HEK293 (cell line): ENCODE data around the gene FBXO2.

Source experiments
- CTCF ChIA-PET: fragments of 350-600 bp; formaldehyde crosslinking; extraction: SDS; loops from one replicate; lab custom pipeline; 2021; ENCODE audit warnings: antibody characterized with exemption; lab: Yijun Ruan, JAX
- POLR2A ChIA-PET: fragments of 300-600 bp; formaldehyde crosslinking; extraction: SDS; loops from one replicate; lab custom pipeline; 2020; ENCODE audit warnings: antibody characterized with exemption, inconsistent platforms; lab: Yijun Ruan, JAX
- H3K27ac ChIP-seq: fragments of 200-500 bp; sonication (Bioruptor generic); 2 replicates; pipeline ENCODE4 v1.5.1; 2014; ENCODE audit warnings: low read depth, low read length, control low read depth, inconsistent platforms; ENCODE audit errors: extremely low read depth
- H3K36me3 ChIP-seq, 2 experiments: fragments of 200-500 bp in 1 of 2; sonication (Bioruptor generic) in 1 of 2; 1 replicate in 1 of 2; 2 replicates in 1 of 2; pipeline ENCODE4 v1.5.1; 2014 to 2017; ENCODE audit warnings: inconsistent platforms in 2 of 2, low read length in 2 of 2; ENCODE audit not compliant: control insufficient read depth in 2 of 2, insufficient read depth in 1 of 2
- H3K4me1 ChIP-seq: fragments of 200-500 bp; sonication (Bioruptor generic); 2 replicates; pipeline ENCODE4 v1.5.1; 2014; ENCODE audit warnings: mild to moderate bottlenecking, low read length, inconsistent platforms; ENCODE audit not compliant: control insufficient read depth, insufficient read depth
- H3K4me3 ChIP-seq: 2 replicates; pipeline ENCODE4 v1.5.1; 2011; ENCODE audit warnings: low read depth, mild to moderate bottlenecking, control low read depth, low read length, moderate library complexity
- H3K9me3 ChIP-seq: fragments of 200-500 bp; sonication (Bioruptor generic); 2 replicates; pipeline ENCODE4 v1.5.1; 2014; ENCODE audit warnings: low read depth, low read length, inconsistent platforms; ENCODE audit not compliant: control insufficient read depth, insufficient read depth
- KLF17 ChIP-seq: fragments of 450-650 bp; formaldehyde crosslinking; IDR thresholded peaks from 2 replicates; pipeline ENCODE4 v1.5.1; 2016; ENCODE audit warnings: missing biosample characterization, missing genetic modification characterization
- PRDM4 ChIP-seq: fragments of 450-650 bp; formaldehyde crosslinking; IDR thresholded peaks from 2 replicates; pipeline ENCODE4 v1.5.1; 2017; ENCODE audit warnings: missing biosample characterization, missing genetic modification characterization
- SP2 ChIP-seq: fragments of 450-650 bp; formaldehyde crosslinking; IDR thresholded peaks from 2 replicates; pipeline ENCODE4 v1.5.1; 2016; ENCODE audit warnings: missing biosample characterization, missing genetic modification characterization
- ZBTB49 ChIP-seq: fragments of 450-650 bp; formaldehyde crosslinking; IDR thresholded peaks from 2 replicates; pipeline ENCODE4 v1.5.1; 2016; ENCODE audit warnings: missing biosample characterization, missing genetic modification characterization, low read depth
- ZBTB6 ChIP-seq: fragments of 450-650 bp; formaldehyde crosslinking; IDR thresholded peaks from 2 replicates; pipeline ENCODE4 v1.5.1; 2017; ENCODE audit warnings: missing biosample characterization, missing genetic modification characterization
- ZEB2 ChIP-seq: fragments of 450-650 bp; formaldehyde crosslinking; IDR thresholded peaks from 2 replicates; pipeline ENCODE4 v1.5.1; 2016; ENCODE audit warnings: missing biosample characterization, missing genetic modification characterization
- ZNF10 ChIP-seq: fragments of 450-650 bp; formaldehyde crosslinking; IDR thresholded peaks from 2 replicates; pipeline ENCODE4 v1.5.1; 2017; ENCODE audit warnings: missing biosample characterization, missing genetic modification characterization
- ZNF202 ChIP-seq: fragments of 450-650 bp; formaldehyde crosslinking; IDR thresholded peaks from 2 replicates; pipeline ENCODE4 v1.5.1; 2016; ENCODE audit warnings: missing biosample characterization, missing genetic modification characterization, borderline replicate concordance
- ZNF423 ChIP-seq: fragments of 450-650 bp; formaldehyde crosslinking; IDR thresholded peaks from 2 replicates; pipeline ENCODE4 v1.5.1; 2016; ENCODE audit warnings: missing biosample characterization, missing genetic modification characterization
- ZNF658 ChIP-seq: fragments of 450-650 bp; formaldehyde crosslinking; IDR thresholded peaks from 2 replicates; pipeline ENCODE4; 2016; ENCODE audit warnings: missing biosample characterization, missing genetic modification characterization
- ZNF664 ChIP-seq: fragments of 450-650 bp; formaldehyde crosslinking; IDR thresholded peaks from 2 replicates; pipeline ENCODE4 v1.5.1; 2016; ENCODE audit warnings: missing biosample characterization, missing genetic modification characterization
- ZNF777 ChIP-seq: fragments of 450-650 bp; formaldehyde crosslinking; IDR thresholded peaks from 2 replicates; pipeline ENCODE4 v1.5.1; 2017; ENCODE audit warnings: missing biosample characterization, missing genetic modification characterization, borderline replicate concordance
- ZNF837 ChIP-seq: fragments of 450-650 bp; formaldehyde crosslinking; IDR thresholded peaks from 2 replicates; pipeline ENCODE4 v1.5.1; 2016; ENCODE audit warnings: missing biosample characterization, missing genetic modification characterization
- ZSCAN23 ChIP-seq: fragments of 450-650 bp; formaldehyde crosslinking; IDR thresholded peaks from 2 replicates; pipeline ENCODE4 v1.5.1; 2016; ENCODE audit warnings: missing biosample characterization, missing genetic modification characterization
- ZSCAN30 ChIP-seq: fragments of 450-650 bp; IDR thresholded peaks from 2 replicates; pipeline ENCODE4 v1.5.1; 2018; ENCODE audit warnings: missing biosample characterization, mild to moderate bottlenecking, missing genetic modification characterization, moderate library complexity

The FBXO2 gene

GRCh38 chr1:11641776-11642305, 12.4 kb downstream of the FBXO2 start (continued):
- no peak for TF ChIP-seq KLF17 (tag by site-specific recombination)
- TF ChIP-seq ZBTB6 (tag by site-specific recombination), result no peak
- TF ChIP-seq SP2 (tag by site-specific recombination), result no peak

GRCh38 chr1:11640944-11641343, 13.3 kb downstream of the FBXO2 start:
- H3K36me3 ChIP-seq, result no peaks in the 10 kb centered on the region
- POLR2A ChIA-PET, result no interaction called here
- CTCF ChIA-PET, result interaction anchor here (0.6 to 5.7 kb wide), 11 partner anchors 9 to 603 kb away, joined by 3 to 95 read pairs (median 4); no protein-coding TSS in a partner anchor
- no peaks in the 10 kb centered on the region for H3K9me3 ChIP-seq
- TF ChIP-seq ZNF658 (tag by site-specific recombination) (no peak), KLF17 (tag by site-specific recombination) (no peak)
- no peak overlapping the region for H3K27ac ChIP-seq
- H3K4me1 ChIP-seq, result no peaks in the 10 kb centered on the region
- H3K4me3 ChIP-seq, result no peak overlapping the region

GRCh38 chr1:11640101-11640500, 14.1 kb downstream of the FBXO2 start:
- no peaks in the 10 kb centered on the region for H3K36me3 ChIP-seq
- ChIA-PET POLR2A (no interaction called here), CTCF (interaction anchor here (0.6 to 1.8 kb wide), 3 partner anchors 10 to 319 kb away, joined by 3 to 4 read pairs (median 4); no protein-coding TSS in a partner anchor)
- TF ChIP-seq ZSCAN30 (tag by site-specific recombination), result no peak
- no peak for TF ChIP-seq ZEB2
- TF ChIP-seq ZNF664 (tag by site-specific recombination), result no peak
- TF ChIP-seq ZNF202 (tag by site-specific recombination), result no peak
- no peak for TF ChIP-seq ZNF10 (tag by site-specific recombination)
- no peak for TF ChIP-seq ZSCAN23 (tag by site-specific recombination)
- TF ChIP-seq ZBTB49, result no peak
- TF ChIP-seq PRDM4 (tag by site-specific recombination), result no peak
- TF ChIP-seq ZNF423 (tag by site-specific recombination), result no peak
- no peak for TF ChIP-seq ZNF837
- TF ChIP-seq ZNF777 (tag by site-specific recombination), result no peak
- H3K27ac ChIP-seq, result no peak overlapping the region
- no peak overlapping the region for H3K4me3 ChIP-seq
- H3K9me3 ChIP-seq, result no peaks in the 10 kb centered on the region
- no peaks in the 10 kb centered on the region for H3K4me1 ChIP-seq
